H9 (cell line): ENCODE measurements around the gene USP17L18. TPM values are rescaled to one million over a fixed set of nuclear protein-coding genes. Genes with fewer than 3 reads are reported as not detected.
"Not testable (repeated sequence)": the region's sequence is repeated elsewhere in the genome, so short reads cannot be mapped to it uniquely, and the experiment has no call there.

ENCODE experiments used
- DNase-seq: peaks from one replicate; pipeline ENCODE4 v3.0.0-alpha.2; 2017
- H2AFZ ChIP-seq: one replicate; pipeline ENCODE4 v1.6.1; 2013; ENCODE audit warnings: mild to moderate bottlenecking, low read length, control low read depth, moderate library complexity
- H2AK5ac ChIP-seq: 2 replicates; pipeline ENCODE4 v1.6.1; 2013; ENCODE audit warnings: low read length, control low read depth, mixed read lengths; ENCODE audit not compliant: insufficient read length
- H2BK120ac ChIP-seq: one replicate; pipeline ENCODE4 v1.6.1; 2013; ENCODE audit warnings: low read depth, mild to moderate bottlenecking, low read length, control low read depth, inconsistent platforms; ENCODE audit not compliant: poor library complexity, severe bottlenecking
- H2BK12ac ChIP-seq: 2 replicates; pipeline ENCODE4 v1.6.1; 2013; ENCODE audit warnings: low read length, control low read depth, mixed read lengths, low read depth; ENCODE audit not compliant: insufficient read length
- H2BK15ac ChIP-seq: 2 replicates; pipeline ENCODE4 v1.6.1; 2013; ENCODE audit warnings: low read depth, low read length, control low read depth
- H2BK20ac ChIP-seq: one replicate; pipeline ENCODE4 v1.6.1; 2013; ENCODE audit warnings: low read depth, mild to moderate bottlenecking, low read length, control low read depth, inconsistent platforms; ENCODE audit not compliant: poor library complexity, severe bottlenecking
- H2BK5ac ChIP-seq: 2 replicates; pipeline ENCODE4 v1.6.1; 2013; ENCODE audit warnings: low read length, control low read depth, mixed read lengths; ENCODE audit not compliant: insufficient read length
- H3K14ac ChIP-seq: 2 replicates; pipeline ENCODE4 v1.6.1; 2013; ENCODE audit warnings: low read length, control low read depth; ENCODE audit not compliant: insufficient read depth
- H3K18ac ChIP-seq: 2 replicates; pipeline ENCODE4 v1.6.1; 2013; ENCODE audit warnings: low read depth, mild to moderate bottlenecking, mixed read lengths, low read length, control low read depth; ENCODE audit not compliant: insufficient read length
- H3K23ac ChIP-seq: 2 replicates; pipeline ENCODE4 v1.6.1; 2013; ENCODE audit warnings: low read length, control low read depth, mixed read lengths, low read depth; ENCODE audit not compliant: insufficient read length
- H3K23me2 ChIP-seq: 2 replicates; pipeline ENCODE4 v1.6.1; 2013; ENCODE audit warnings: low read depth, mild to moderate bottlenecking, mixed read lengths, low read length, control low read depth; ENCODE audit not compliant: insufficient read length, poor library complexity, severe bottlenecking
- H3K27ac ChIP-seq: 2 replicates; pipeline ENCODE4 v1.5.1; 2013; ENCODE audit warnings: low read length, control low read depth, mixed read lengths, low read depth; ENCODE audit not compliant: insufficient read length
- H3K27me3 ChIP-seq: 2 replicates; pipeline ENCODE4 v1.6.1; 2013; ENCODE audit warnings: low read length, control low read depth, inconsistent platforms; ENCODE audit not compliant: insufficient read depth
- H3K4ac ChIP-seq: 2 replicates; pipeline ENCODE4 v1.6.1; 2013; ENCODE audit warnings: low read depth, mild to moderate bottlenecking, control low read depth, inconsistent platforms, low read length, moderate library complexity
- H3K4me1 ChIP-seq: 2 replicates; pipeline ENCODE4 v1.6.1; 2013; ENCODE audit warnings: low read length, control low read depth, inconsistent platforms; ENCODE audit not compliant: insufficient read depth
- H3K4me2 ChIP-seq: 2 replicates; pipeline ENCODE4 v1.6.1; 2013; ENCODE audit warnings: low read length, control low read depth, mixed read lengths; ENCODE audit not compliant: insufficient read length, insufficient read depth
- H3K56ac ChIP-seq: 2 replicates; pipeline ENCODE4 v1.6.1; 2013; ENCODE audit warnings: low read depth, mild to moderate bottlenecking, mixed read lengths, low read length, control low read depth; ENCODE audit not compliant: insufficient read length
- H3K79me1 ChIP-seq: 2 replicates; pipeline ENCODE4 v1.6.1; 2013; ENCODE audit warnings: low read depth, mild to moderate bottlenecking, moderate library complexity, low read length, control low read depth, inconsistent platforms; ENCODE audit not compliant: insufficient read depth, poor library complexity, severe bottlenecking
- H3K79me2 ChIP-seq: 2 replicates; pipeline ENCODE4 v1.6.1; 2013; ENCODE audit warnings: low read length, control low read depth, inconsistent platforms; ENCODE audit not compliant: insufficient read depth
- H3K9ac ChIP-seq: 2 replicates; pipeline ENCODE4 v1.6.1; 2013; ENCODE audit warnings: low read length, control low read depth, mixed read lengths; ENCODE audit not compliant: insufficient read length; ENCODE audit errors: extremely low read depth
- H3K9me3 ChIP-seq: one replicate; pipeline ENCODE4 v1.6.1; 2013; ENCODE audit warnings: low read depth, low read length, inconsistent platforms; ENCODE audit not compliant: control insufficient read depth
- H3T11ph ChIP-seq: one replicate; pipeline ENCODE4 v1.6.1; 2013; ENCODE audit warnings: mild to moderate bottlenecking, low read length, control low read depth, inconsistent platforms
- H4K20me1 ChIP-seq: one replicate; pipeline ENCODE4 v1.6.1; 2013; ENCODE audit not compliant: control insufficient read depth, insufficient read length, insufficient read depth
- H4K5ac ChIP-seq: 2 replicates; pipeline ENCODE4 v1.6.1; 2013; ENCODE audit warnings: low read depth, mild to moderate bottlenecking, mixed read lengths, low read length, control low read depth; ENCODE audit not compliant: insufficient read length
- H4K8ac ChIP-seq: replicated peaks from 2 replicates; pipeline ENCODE4 v1.6.1; 2013; ENCODE audit warnings: low read length, control low read depth, mixed read lengths, low read depth; ENCODE audit not compliant: insufficient read length
- H4K91ac ChIP-seq: 2 replicates; pipeline ENCODE4 v1.6.1; 2013; ENCODE audit warnings: low read depth, mild to moderate bottlenecking, moderate library complexity, mixed read lengths, low read length, control low read depth; ENCODE audit not compliant: insufficient read length
- H3K27ac Mint-ChIP-seq, 3 experiments: 2 replicates in 2 of 3; 3 replicates in 1 of 3; pipeline ENCODE4 v1.8.0; 2020 to 2021; ENCODE audit warnings: mixed read lengths in 3 of 3, mild to moderate bottlenecking in 1 of 3, moderate library complexity in 1 of 3
- H3K27me3 Mint-ChIP-seq: 2 replicates; pipeline ENCODE4 v1.8.0; 2021; ENCODE audit warnings: low read depth, mild to moderate bottlenecking, moderate library complexity, mixed read lengths
- H3K36me3 Mint-ChIP-seq, 3 experiments: 2 replicates in 2 of 3; 3 replicates in 1 of 3; pipeline ENCODE4 v1.8.0; 2020 to 2021; ENCODE audit warnings: low read depth in 3 of 3, mixed read lengths in 3 of 3; ENCODE audit not compliant: insufficient read depth in 1 of 3
- H3K4me1 Mint-ChIP-seq, 2 experiments: 2 replicates each; pipeline ENCODE4 v1.8.0; 2020; ENCODE audit warnings: mixed read lengths in 2 of 2
- H3K4me3 Mint-ChIP-seq, 2 experiments: 2 replicates in 1 of 2; 3 replicates in 1 of 2; pipeline ENCODE4 v1.8.0; 2020 to 2021; ENCODE audit warnings: mild to moderate bottlenecking in 2 of 2, mixed read lengths in 2 of 2, moderate library complexity in 1 of 2
- H3K9me3 Mint-ChIP-seq, 2 experiments: 2 replicates in 1 of 2; 3 replicates in 1 of 2; pipeline ENCODE4 v1.8.0; 2020; ENCODE audit warnings: mild to moderate bottlenecking in 2 of 2, mixed read lengths in 2 of 2, moderate library complexity in 1 of 2
- WGBS: extraction: QIAGEN DNeasy Blood & Tissue Kit; methylation state at CpG from one replicate; pipeline ENCODE4 v1.1.7; 2013; ENCODE audit warnings: missing lambda C conversion rate, low lambda C conversion rate, mixed read lengths; ENCODE audit not compliant: insufficient read length; ENCODE audit errors: extremely low coverage; 5-methylcytosine and 5-hydroxymethylcytosine counted together
- total RNA-seq: library from RNA; stranded (reverse); gene quantifications from 2 replicates; pipeline ENCODE4 v1.2.1, GENCODE V29; 2021

USP17L18 gene
- total RNA-seq, 1 experiment from 2014 or later, result not detected

GRCh38 chr4:9230249-9230648 is 18.2 kb upstream of the USP17L18 start:
- H3K56ac ChIP-seq, H3K27ac ChIP-seq, H3K4me2 ChIP-seq, DNase-seq, H4K20me1 ChIP-seq, H3K14ac ChIP-seq, H2AFZ ChIP-seq, H3K23me2 ChIP-seq, H2AK5ac ChIP-seq, H2BK12ac ChIP-seq, H3K18ac ChIP-seq, H3K4me1 Mint-ChIP-seq, H3K27me3 Mint-ChIP-seq, H2BK15ac ChIP-seq, H3K79me2 ChIP-seq, H2BK5ac ChIP-seq, H3K9me3 ChIP-seq, H3K79me1 ChIP-seq, H4K5ac ChIP-seq, H3T11ph ChIP-seq, H2BK20ac ChIP-seq, H3K9ac ChIP-seq, H3K9me3 Mint-ChIP-seq, H3K4me1 ChIP-seq, H3K27me3 ChIP-seq, H3K23ac ChIP-seq, H3K4me3 Mint-ChIP-seq, H3K4ac ChIP-seq, H4K8ac ChIP-seq, H3K36me3 Mint-ChIP-seq, H3K27ac Mint-ChIP-seq, H4K91ac ChIP-seq, H2BK120ac ChIP-seq: not testable (repeated sequence)
- WGBS, result no CpG with 5 or more reads among the region's 8 CpGs

DNA sequence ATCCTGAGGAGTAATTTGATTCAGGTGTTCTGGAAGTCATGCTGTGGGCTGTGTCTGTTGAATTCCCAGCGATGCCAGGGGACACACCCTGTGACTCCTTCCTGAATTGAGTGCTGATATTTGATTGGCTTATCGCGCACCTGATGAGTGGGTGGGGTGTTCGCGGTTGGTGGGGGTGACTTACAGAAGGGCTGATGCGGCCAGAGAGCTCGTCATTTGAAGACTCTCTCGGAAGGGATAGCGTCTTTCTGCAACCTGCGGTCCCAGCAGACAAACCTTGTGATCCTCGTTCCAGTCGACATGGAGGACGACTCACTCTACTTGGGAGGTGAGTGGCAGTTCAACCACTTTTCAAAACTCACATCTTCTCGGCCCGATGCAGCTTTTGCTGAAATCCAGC is 14.3 kb upstream of the USP17L18 start, which contains the start of gene USP17L15:
Gene USP17L15, plus strand, starts transcription at position 301 of the 400 bp plus-strand sequence. Its CDS starts 0 bp downstream, at position 301.
- H2BK5ac ChIP-seq, H4K91ac ChIP-seq, H3K4me3 Mint-ChIP-seq, H3K23ac ChIP-seq, H4K8ac ChIP-seq, H3K4me2 ChIP-seq, H3K4me1 ChIP-seq, H3K4me1 Mint-ChIP-seq, H3K4ac ChIP-seq, H2BK15ac ChIP-seq, H4K20me1 ChIP-seq, H3K27me3 Mint-ChIP-seq, H2BK120ac ChIP-seq, H3K79me2 ChIP-seq, H3T11ph ChIP-seq, H3K36me3 Mint-ChIP-seq, H2BK20ac ChIP-seq, H3K9me3 ChIP-seq, H3K23me2 ChIP-seq, H3K56ac ChIP-seq, H3K79me1 ChIP-seq, H4K5ac ChIP-seq, H3K18ac ChIP-seq, H3K9me3 Mint-ChIP-seq, H3K27ac ChIP-seq, H2AK5ac ChIP-seq, DNase-seq, H2BK12ac ChIP-seq, H3K14ac ChIP-seq, H3K9ac ChIP-seq, H2AFZ ChIP-seq, H3K27ac Mint-ChIP-seq, H3K27me3 ChIP-seq: not testable (repeated sequence)
- WGBS, result no CpG with 5 or more reads among the region's 15 CpGs
